ENCODE data around the gene PLCH2. TPM values are rescaled to one million over a fixed set of nuclear protein-coding genes. Genes with fewer than 3 reads are reported as not detected.

The PLCH2 gene
- total and polyA plus RNA-seq, 2 of the 13 experiments (the other 11 are each of a cell fraction or from before 2014, with no cell fraction given) = 0.15 to 0.67 TPM

DNA sequence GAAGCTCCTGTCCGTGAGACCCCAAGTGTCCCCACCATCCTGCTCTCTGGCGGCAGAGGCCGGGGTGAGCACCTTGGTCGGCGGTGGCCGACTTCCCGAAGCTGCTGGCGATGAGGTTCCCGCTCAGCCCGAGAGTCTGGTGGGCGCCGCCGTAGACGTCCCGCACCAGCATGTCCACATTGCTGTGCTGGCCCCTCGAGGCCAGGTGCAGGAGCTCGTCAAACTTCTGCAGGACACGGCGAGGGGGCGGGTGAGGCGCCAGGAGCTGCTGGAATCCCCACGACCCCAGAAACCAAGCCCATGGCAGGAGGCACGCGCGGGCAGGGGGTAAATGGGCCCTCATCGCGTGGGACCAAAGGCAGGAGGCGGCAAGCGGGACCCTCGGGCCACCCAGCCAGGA lies 43.6 kb downstream of the PLCH2 start (continued):
- TF ChIP-seq, protein P1, sequence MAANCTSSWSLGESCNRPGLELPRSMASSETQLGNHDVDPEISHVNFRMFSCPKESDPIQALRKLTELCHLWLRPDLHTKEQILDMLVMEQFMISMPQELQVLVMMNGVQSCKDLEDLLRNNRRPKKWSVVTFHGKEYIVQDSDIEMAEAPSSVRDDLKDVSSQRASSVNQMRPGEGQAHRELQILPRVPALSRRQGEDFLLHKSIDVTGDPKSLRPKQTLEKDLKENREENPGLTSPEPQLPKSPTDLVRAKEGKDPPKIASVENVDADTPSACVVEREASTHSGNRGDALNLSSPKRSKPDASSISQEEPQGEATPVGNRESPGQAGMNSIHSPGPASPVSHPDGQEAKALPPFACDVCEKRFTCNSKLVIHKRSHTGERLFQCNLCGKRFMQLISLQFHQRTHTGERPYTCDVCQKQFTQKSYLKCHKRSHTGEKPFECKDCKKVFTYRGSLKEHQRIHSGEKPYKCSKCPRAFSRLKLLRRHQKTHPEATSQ (CRISPR knock-in tag; IDR thresholded peaks at IDR 0.05; ENCODE audit: borderline replicate concordance) = no peak
- TF ChIP-seq ISL2 (CRISPR knock-in tag; IDR thresholded peaks at IDR 0.05) (no peak), HOXA9 (CRISPR knock-in tag; IDR thresholded peaks at IDR 0.05; ENCODE audit: borderline replicate concordance) (no peak)

DNA sequence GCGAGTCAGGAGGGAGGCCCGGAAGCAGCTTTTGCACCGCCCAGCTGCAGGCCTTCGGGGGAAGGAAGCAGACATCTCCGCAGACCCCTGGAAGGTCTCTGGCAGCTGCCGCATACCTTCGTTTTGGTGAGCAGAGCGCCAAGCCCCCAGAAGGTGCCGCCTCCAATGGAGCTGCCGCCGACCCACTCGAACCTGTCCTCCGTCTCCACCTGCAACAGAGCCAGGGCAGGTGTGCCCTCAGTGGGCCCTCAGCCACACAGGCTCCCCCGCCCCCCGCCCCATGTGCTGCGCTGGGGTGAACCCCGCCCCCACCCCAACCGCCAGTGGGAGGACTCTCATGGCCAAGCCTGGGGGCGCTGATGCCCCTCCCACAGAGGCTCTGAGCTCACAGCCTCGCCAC lies 44.1 kb downstream of the PLCH2 start:
- peaks cover 25 to 60% of the 10 kb centered on the region in 2 experiments; a peak in 4 of 5 replicates for H3K36me3 ChIP-seq (replicated peaks in 1 of 2; ENCODE audit: control insufficient read depth in 1 of 2, insufficient read depth in 2 of 2, low read length in 2 of 2)
- in situ Hi-C loops (cut with HindIII; ENCODE audit: extremely low pct_ligation_motif_present, low pct_unique_long_range_greater_than_20kb) = loop anchor here (25.0 kb wide), 1 partner anchor 333 kb away; the partner anchor contains the start of gene FAAP20

More for the DNA sequence above, 44.1 kb downstream of the PLCH2 start:
- Histone ChIP-seq H3K79me2 (ENCODE audit: insufficient read depth, low read length) (peaks cover 27% of the 10 kb centered on the region), H3K9me3 (ENCODE audit: low read length) (no peaks in the 10 kb centered on the region), H3K4me2 (ENCODE audit: low read depth, low read length) (no peak overlapping the region), H3K9ac (ENCODE audit: insufficient read depth, low read depth, low read length) (no peak overlapping the region), H4K20me1 (ENCODE audit: insufficient read depth, low read length) (peaks cover 26% of the 10 kb centered on the region), H3K27ac (ENCODE audit: extremely low read length, insufficient read depth, low read length) (no peak overlapping the region), H3K27me3 (ENCODE audit: control insufficient read depth in 1 of 2, insufficient read depth in 2 of 2, low read length in 2 of 2) (no peaks in the 10 kb centered on the region), H3K4me3 (replicated peaks in 1 of 3; ENCODE audit: insufficient read depth in 1 of 3, low read depth in 2 of 3, low read length in 3 of 3) (no peak overlapping the region), H2AFZ (ENCODE audit: low read length) (no peak overlapping the region), H3K4me1 (ENCODE audit: insufficient read depth, low read length) (peaks cover 33% of the 10 kb centered on the region)
- WGBS (ENCODE audit: low lambda C conversion rate) = 100% methylated on average over 9 of the region's 20 CpGs
- ChIA-PET POLR2A (no interaction called here), CTCF (ENCODE audit: low intra/inter-chr PET ratio, low total read pairs) (no interaction called here)
- BruUV-seq (replicated peaks) = no TSS peak
- TF ChIP-seq MTF2 (CRISPR knock-in tag; IDR thresholded peaks at IDR 0.05; ENCODE audit: borderline replicate concordance) = no peak
- no peak for TF ChIP-seq HMG20B (CRISPR knock-in tag; conservative IDR thresholded peaks at IDR 0.05)
- no peak for TF ChIP-seq ZSCAN25 (CRISPR knock-in tag; IDR thresholded peaks at IDR 0.05)
- TF ChIP-seq POLR2AphosphoS2 (IDR thresholded peaks at IDR 0.05; ENCODE audit: low read depth, low read length) = no peak
- TF ChIP-seq ZSCAN29 (CRISPR knock-in tag; conservative IDR thresholded peaks at IDR 0.05) = no peak
- TF ChIP-seq SRSF1 (optimal IDR thresholded peaks at IDR 0.05; ENCODE audit: low read depth, low read length) = no peak
- TF ChIP-seq NFE2 (CRISPR knock-in tag; IDR thresholded peaks at IDR 0.05) = no peak
- TF ChIP-seq SPEN (CRISPR knock-in tag; IDR thresholded peaks at IDR 0.05; ENCODE audit: low read depth) = no peak
- no peak for TF ChIP-seq ZZZ3 (CRISPR knock-in tag; IDR thresholded peaks at IDR 0.05; ENCODE audit: borderline replicate concordance)
- TF ChIP-seq PRDM15 (CRISPR knock-in tag; IDR thresholded peaks at IDR 0.05) = no peak
- no peak for DNase-seq (ENCODE audit: low spot score)
- intact Hi-C loops (cut with micrococcal nuclease; ENCODE audit: unreplicated experiment) = no loop called here
- no peak for FAIRE-seq
- no peak for ATAC-seq

Measured in HepG2 (cell line).